Retinal pigment epithelial cell (primary cell): ENCODE data around the gene ASGR2.
"Not testable (repeated sequence)": the region's sequence is repeated elsewhere in the genome, so short reads cannot be mapped to it uniquely, and the experiment has no call there.

Experiments used
- DNase-seq: peaks from one replicate; pipeline ENCODE4 v3.0.0-alpha.2; 2010; ENCODE audit warnings: low read depth
- H3K4me3 ChIP-seq: 2 replicates; pipeline ENCODE4 v1.5.1; 2011; ENCODE audit warnings: mild to moderate bottlenecking, low read length, control low read depth, moderate library complexity
- CTCF ChIP-seq: conservative IDR thresholded peaks from 2 replicates; pipeline ENCODE4 v1.5.1; 2011; ENCODE audit warnings: low read depth, low read length, control low read depth, inconsistent platforms

The ASGR2 gene

GRCh38 chr17:7114241-7114874 is at the start of gene ASGR2:
TSS of gene ASGR2 (minus strand) at chr17:7114822. CDS start at chr17:7114240, 582 bp downstream.
- no peak for DNase-seq
- no peak for TF ChIP-seq CTCF
- no peak within 1 kb of the TSS for H3K4me3 ChIP-seq

GRCh38 chr17:7159571-7159970 is 44.9 kb upstream of the ASGR2 start:
- H3K4me3 ChIP-seq, DNase-seq: not testable (repeated sequence)

- H3K4me3 ChIP-seq, DNase-seq: not testable (repeated sequence)
These were observed 43.8 kb upstream of the ASGR2 start for GRCh38 chr17:7158424-7158823.

- DNase-seq: no peak
- H3K4me3 ChIP-seq: no peak overlapping the region
- no peak for TF ChIP-seq CTCF
These were observed 41.8 kb upstream of the ASGR2 start for GRCh38 chr17:7156342-7156940.

GRCh38 chr17:7147772-7148171 is 33.1 kb upstream of the ASGR2 start:
- no peak for TF ChIP-seq CTCF
- no peak overlapping the region for H3K4me3 ChIP-seq
- no peak for DNase-seq

- TF ChIP-seq CTCF: no peak
- DNase-seq: peak; percentile 26
These were observed 31.5 kb upstream of the ASGR2 start for GRCh38 chr17:7146115-7146514.

GRCh38 chr17:7144213-7144612 is 29.6 kb upstream of the ASGR2 start:
- no peak overlapping the region for H3K4me3 ChIP-seq
- no peak for DNase-seq
- no peak for TF ChIP-seq CTCF

More at GRCh38 chr17:7146115-7146514, 31.5 kb upstream of the ASGR2 start:
- no peak overlapping the region for H3K4me3 ChIP-seq

- no peak for TF ChIP-seq CTCF
- DNase-seq: no peak
- no peak overlapping the region for H3K4me3 ChIP-seq
These were observed 27.2 kb upstream of the ASGR2 start for GRCh38 chr17:7141824-7142223.
